H1 (cell line): Measurements from ENCODE around the gene NHS. TPM values are rescaled to one million over a fixed set of nuclear protein-coding genes. Genes with fewer than 3 reads are reported as not detected.
A peak's percentile ranks its signal among the peaks of the same experiment; 100 is the strongest.

Experiments used
- CTCF ChIA-PET: fragments of 300-600 bp; sonication (Branson Sonifier 250); formaldehyde crosslinking; loops from one replicate; lab custom pipeline; 2021; ENCODE audit not compliant: partially characterized antibody; lab: Charles Lee
- POLR2A ChIA-PET: fragments of 300-600 bp; sonication (Branson Sonifier 250); formaldehyde crosslinking; loops from one replicate; lab custom pipeline; 2021; ENCODE audit warnings: inconsistent platforms; ENCODE audit not compliant: partially characterized antibody; lab: Charles Lee
- DNase-seq, 2 experiments: peaks; one replicate each; pipeline versions ENCODE4 v3.0.0 to v3.0.0-alpha.2; 2010 to 2022; ENCODE audit warnings: low spot score in 2 of 2, low read depth in 1 of 2, mixed read lengths in 1 of 2
- FAIRE-seq: peaks from 2 replicates; lab custom pipeline; 2011; peaks lifted over from hg19 to GRCh38; lab: Jason Lieb, UNC
- H2AFZ ChIP-seq: 2 replicates; pipeline ENCODE4 v1.8.1; 2012; ENCODE audit warnings: low read length, inconsistent platforms
- H2AK5ac ChIP-seq: 2 replicates; pipeline ENCODE4 v1.6.1; 2013; ENCODE audit warnings: low read depth, low read length
- H2BK120ac ChIP-seq: replicated peaks from 2 replicates; pipeline ENCODE3; 2013; ENCODE audit warnings: low read depth, low read length, inconsistent platforms
- H2BK12ac ChIP-seq: 2 replicates; pipeline ENCODE4 v1.6.1; 2013; ENCODE audit warnings: low read depth, low read length
- H2BK15ac ChIP-seq: 2 replicates; pipeline ENCODE4 v1.6.1; 2013; ENCODE audit warnings: low read length
- H2BK20ac ChIP-seq: 2 replicates; pipeline ENCODE4 v1.6.1; 2013; ENCODE audit warnings: low read length
- H2BK5ac ChIP-seq: 2 replicates; pipeline ENCODE4 v1.6.1; 2013; ENCODE audit warnings: low read depth, low read length
- H3K14ac ChIP-seq: 2 replicates; pipeline ENCODE4 v1.6.1; 2013; ENCODE audit warnings: inconsistent platforms; ENCODE audit not compliant: insufficient read length
- H3K18ac ChIP-seq: 2 replicates; pipeline ENCODE4 v1.6.1; 2013; ENCODE audit warnings: low read length; ENCODE audit errors: extremely low read depth
- H3K23ac ChIP-seq: 2 replicates; pipeline ENCODE4 v1.6.1; 2013; ENCODE audit warnings: inconsistent platforms; ENCODE audit not compliant: insufficient read length
- H3K23me2 ChIP-seq: 2 replicates; pipeline ENCODE4 v1.6.1; 2013; ENCODE audit warnings: low read depth, low read length
- H3K27ac ChIP-seq: 2 replicates; pipeline ENCODE4 v1.6.1; 2011; ENCODE audit warnings: low read depth, low read length, inconsistent platforms
- H3K27me3 ChIP-seq, 4 experiments: replicated peaks in 1 of 4; 1 replicate in 1 of 4; 2 replicates in 3 of 4; pipeline versions ENCODE4 v1.6.1 to v1.8.1; 2011 to 2013; ENCODE audit warnings: low read length in 3 of 4, mild to moderate bottlenecking in 3 of 4, inconsistent platforms in 2 of 4, mixed read lengths in 2 of 4, moderate library complexity in 1 of 4; ENCODE audit not compliant: control insufficient read depth in 3 of 4, insufficient read depth in 3 of 4; ENCODE audit errors: extremely low read depth in 1 of 4
- H3K36me3 ChIP-seq, 4 experiments: 2 replicates each; pipeline versions ENCODE4 v1.6.1 to v1.8.1; 2011 to 2013; ENCODE audit warnings: mild to moderate bottlenecking in 4 of 4, low read length in 3 of 4, moderate library complexity in 2 of 4, control low read depth in 1 of 4, inconsistent platforms in 1 of 4; ENCODE audit not compliant: insufficient read depth in 4 of 4, control insufficient read depth in 2 of 4
- H3K4ac ChIP-seq: replicated peaks from 2 replicates; pipeline ENCODE3; 2013; ENCODE audit warnings: low read length, low read depth, mixed read lengths, inconsistent platforms; ENCODE audit not compliant: insufficient read length
- H3K4me1 ChIP-seq, 4 experiments: replicated peaks in 1 of 4; 1 replicate in 1 of 4; 2 replicates in 3 of 4; pipeline versions ENCODE4 v1.6.1 to v1.8.1; 2011 to 2013; ENCODE audit warnings: low read length in 3 of 4, inconsistent platforms in 2 of 4, mixed read lengths in 1 of 4; ENCODE audit not compliant: insufficient read depth in 4 of 4, control insufficient read depth in 3 of 4
- H3K4me2 ChIP-seq, 2 experiments: 2 replicates each; pipeline versions ENCODE4 v1.6.1 to v1.8.1; 2011 to 2013; ENCODE audit warnings: low read depth in 2 of 2, low read length in 2 of 2, control low read depth in 1 of 2, inconsistent platforms in 1 of 2, mild to moderate bottlenecking in 1 of 2; ENCODE audit not compliant: insufficient read depth in 1 of 2
- H3K4me3 ChIP-seq, 4 experiments: fragments of 200-600, 300-600 bp in 1 of 4; sonication (generic), shearing (Covaris generic), sonication (Bioruptor Twin) in 1 of 4; 2 replicates each; pipeline versions ENCODE4 v1.5.1 to v1.8.1; 2011 to 2016; ENCODE audit warnings: low read length in 4 of 4, low read depth in 3 of 4, control low read depth in 2 of 4, inconsistent platforms in 2 of 4, mild to moderate bottlenecking in 2 of 4, mixed read lengths in 1 of 4, moderate library complexity in 1 of 4; ENCODE audit not compliant: insufficient read depth in 2 of 4; ENCODE audit errors: extremely low read depth in 1 of 4
- H3K56ac ChIP-seq: replicated peaks from 2 replicates; pipeline ENCODE3; 2013; ENCODE audit warnings: low read depth, mild to moderate bottlenecking, mixed read lengths, low read length, inconsistent platforms; ENCODE audit not compliant: insufficient read length
- H3K79me1 ChIP-seq: 2 replicates; pipeline ENCODE4 v1.6.1; 2013; ENCODE audit warnings: low read depth, low read length, control low read depth
- H3K79me2 ChIP-seq, 2 experiments: 2 replicates each; pipeline versions ENCODE4 v1.6.1 to v1.8.1; 2012 to 2013; ENCODE audit warnings: low read length in 2 of 2, mild to moderate bottlenecking in 2 of 2, inconsistent platforms in 1 of 2; ENCODE audit not compliant: insufficient read depth in 2 of 2, control insufficient read depth in 1 of 2
- H3K9ac ChIP-seq, 4 experiments: replicated peaks in 1 of 4; 1 replicate in 1 of 4; 2 replicates in 3 of 4; pipeline versions ENCODE4 v1.6.1 to v1.8.1; 2011 to 2013; ENCODE audit warnings: low read depth in 3 of 4, low read length in 3 of 4, control low read depth in 2 of 4, mild to moderate bottlenecking in 2 of 4, moderate library complexity in 2 of 4, inconsistent platforms in 1 of 4; ENCODE audit errors: extremely low read depth in 1 of 4
- H3K9me3 ChIP-seq, 2 experiments: 2 replicates each; pipeline versions ENCODE4 v1.6.1 to v1.8.1; 2012 to 2013; ENCODE audit warnings: mild to moderate bottlenecking in 2 of 2, moderate library complexity in 2 of 2, control low read depth in 1 of 2, inconsistent platforms in 1 of 2, low read depth in 1 of 2, low read length in 1 of 2, mixed read lengths in 1 of 2; ENCODE audit not compliant: insufficient read depth in 2 of 2
- H4K20me1 ChIP-seq, 2 experiments: replicated peaks in 1 of 2; 2 replicates each; pipeline versions ENCODE3 to v1.8.1; 2011 to 2013; ENCODE audit warnings: inconsistent platforms in 2 of 2, low read length in 2 of 2, mild to moderate bottlenecking in 1 of 2; ENCODE audit not compliant: insufficient read depth in 2 of 2, control insufficient read depth in 1 of 2
- H4K5ac ChIP-seq: 2 replicates; pipeline ENCODE4 v1.6.1; 2013; ENCODE audit warnings: low read length, low read depth, mixed read lengths, inconsistent platforms; ENCODE audit not compliant: insufficient read length
- H4K8ac ChIP-seq: 2 replicates; pipeline ENCODE4 v1.8.0; 2013; ENCODE audit warnings: mild to moderate bottlenecking, moderate library complexity, low read length, inconsistent platforms; ENCODE audit not compliant: insufficient read depth; ENCODE audit errors: extremely low read depth
- H4K91ac ChIP-seq: replicated peaks from 2 replicates; pipeline ENCODE3; 2013; ENCODE audit warnings: low read length, mixed read lengths, inconsistent platforms; ENCODE audit not compliant: insufficient read length
- ASH2L ChIP-seq: fragments of 200-600, 300-600 bp; sonication (generic); IDR thresholded peaks from one replicate; pipeline ENCODE4 v1.7.1; 2017; ENCODE audit warnings: low read length
- ATF3 ChIP-seq: IDR thresholded peaks from 2 replicates; pipeline ENCODE4 v1.6.1; 2011; ENCODE audit warnings: low read depth, mild to moderate bottlenecking, low read length; ENCODE audit not compliant: insufficient read depth
- HDAC6 ChIP-seq: IDR thresholded peaks from one replicate; pipeline ENCODE4 v1.7.1; 2012; ENCODE audit warnings: low read depth, mild to moderate bottlenecking, inconsistent platforms, low read length, moderate library complexity
- SAP30 ChIP-seq: fragments of 300-600 bp; sonication (generic); IDR thresholded peaks from 2 replicates; pipeline ENCODE4 v1.7.1; 2012; ENCODE audit warnings: low read length, moderate library complexity, mild to moderate bottlenecking, inconsistent platforms; ENCODE audit not compliant: insufficient read depth, insufficient replicate concordance
- SP2 ChIP-seq: IDR thresholded peaks from 2 replicates; pipeline ENCODE4 v1.6.1; 2012; ENCODE audit warnings: mild to moderate bottlenecking, low read length, inconsistent platforms
- TAF7 ChIP-seq: optimal IDR thresholded peaks from 2 replicates; pipeline ENCODE3; 2011; ENCODE audit warnings: low read depth, mild to moderate bottlenecking, inconsistent platforms, low read length, moderate library complexity, borderline replicate concordance
- WGBS, 2 experiments: shearing (Covaris generic) in 1 of 2; methylation state at CpG; one replicate each; pipeline versions ENCODE4 v1.1.6 to v1.1.7; 2013 to 2015; ENCODE audit warnings: low lambda C conversion rate in 2 of 2, mixed read lengths in 2 of 2, inconsistent platforms in 1 of 2, low coverage in 1 of 2, missing lambda C conversion rate in 1 of 2; ENCODE audit not compliant: insufficient replicate concordance in 2 of 2, insufficient coverage in 1 of 2, insufficient read length in 1 of 2; ENCODE audit errors: extremely low coverage in 1 of 2, missing lambda C conversion rate in 1 of 2; 5-methylcytosine and 5-hydroxymethylcytosine counted together
- polyA plus RNA-seq, 7 experiments: library from polyadenylated mRNA; depleted of rRNA in 3 of 7; stranded (reverse) in 5 of 7; unstranded in 2 of 7; fragments of >200 nt in 5 of 7; fragments of 200-250 nt in 2 of 7; gene quantifications; 1 replicate in 5 of 7; 2 replicates in 1 of 7; 4 replicates in 1 of 7; pipeline versions ENCODE4 v1.2.1 to v1.2.3, GENCODE V29; 2011 to 2013; ENCODE audit warnings: missing spikeins in 2 of 7, mixed read lengths in 2 of 7
- total RNA-seq: library from RNA; stranded (reverse); fragmentation: NEBNext Ultra II Directional; extraction: Animal tissue kit (Norgen Biotek cat#: 25700); gene quantifications from 2 replicates; pipeline ENCODE4 v1.2.1, GENCODE V29; 2021

Gene NHS
- total and polyA plus RNA-seq, 2 of the 8 experiments (the other 6 are each of a cell fraction or from before 2014, with no cell fraction given): 2.2 to 6.7 TPM

- Histone ChIP-seq H3K4me3 (peak overlapping the region in 1 of 4 experiments; percentile 4; a peak in 1 of 8 replicates), H3K9ac (no peak overlapping the region), H3K4me2 (peak overlapping the region; percentile 53 to 57), H3K23me2 (no peaks in the 10 kb centered on the region), H2BK5ac (no peak overlapping the region), H3K56ac (no peak overlapping the region), H2AFZ (no peak overlapping the region), H4K8ac (no peak overlapping the region), H3K27me3 (no peaks in the 10 kb centered on the region), H2BK15ac (no peak overlapping the region), H4K20me1 (no peaks in the 10 kb centered on the region), H3K14ac (no peak overlapping the region), H3K4ac (no peak overlapping the region), H3K4me1 (peaks cover 0 to 2% (median 0%) of the 10 kb centered on the region in 4 experiments; a peak in 2 of 7 replicates), H3K27ac (no peak overlapping the region), H3K18ac (no peak overlapping the region; the same call in 1 of the 2 replicates), H3K9me3 (no peaks in the 10 kb centered on the region), H3K79me1 (no peaks in the 10 kb centered on the region), H2BK12ac (no peak overlapping the region), H2BK120ac (no peak overlapping the region), H2BK20ac (no peak overlapping the region), H4K5ac (no peak overlapping the region), H3K36me3 (no peaks in the 10 kb centered on the region), H2AK5ac (no peak overlapping the region), H3K79me2 (no peaks in the 10 kb centered on the region), H3K23ac (no peak overlapping the region), H4K91ac (no peak overlapping the region)
- DNase-seq: no peak
- FAIRE-seq: peak; percentile 62
- POLR2A ChIA-PET: no interaction called here
- WGBS, 2 experiments: 28% methylated on average over 8 of the region's 8 CpGs; no CpG with 5 or more reads in 1 of the 2 experiments
- CTCF ChIA-PET: interaction anchor here (1.3 to 1.7 kb wide), 2 partner anchors 22 to 24 kb away, joined by 3 to 5 read pairs; no protein-coding TSS in a partner anchor
- no peak for TF ChIP-seq TAF7
- no peak for TF ChIP-seq HDAC6
- TF ChIP-seq ASH2L: no peak
- no peak for TF ChIP-seq SAP30
- TF ChIP-seq SP2: no peak
- TF ChIP-seq ATF3: no peak
- TF ChIP-seq, all 59 proteins: peak for 0
Observed at GRCh38 chrX:17559728-17560379, 184.9 kb downstream of the NHS start.
